Stimulated activated CD4-positive, alpha-beta T cell treated with anti-CD3 and anti-CD28 coated beads, TNF-alpha, amount 100 ng/mL, for 1 hour (primary cell): ENCODE results near the gene WASHC4.
"Not testable (repeated sequence)": the region's sequence is repeated elsewhere in the genome, so short reads cannot be mapped to it uniquely, and the experiment has no call there.

ENCODE experiments used
- DNase-seq, 3 donors: peaks; one replicate each; pipeline ENCODE4 v3.0.0-alpha.2; 2020; ENCODE audit warnings: low read depth in 3 of 3, low spot score in 1 of 3

WASHC4 gene

GRCh38 chr12:105162174-105162573, 54.6 kb downstream of the WASHC4 start:
- no peak for DNase-seq

DNA sequence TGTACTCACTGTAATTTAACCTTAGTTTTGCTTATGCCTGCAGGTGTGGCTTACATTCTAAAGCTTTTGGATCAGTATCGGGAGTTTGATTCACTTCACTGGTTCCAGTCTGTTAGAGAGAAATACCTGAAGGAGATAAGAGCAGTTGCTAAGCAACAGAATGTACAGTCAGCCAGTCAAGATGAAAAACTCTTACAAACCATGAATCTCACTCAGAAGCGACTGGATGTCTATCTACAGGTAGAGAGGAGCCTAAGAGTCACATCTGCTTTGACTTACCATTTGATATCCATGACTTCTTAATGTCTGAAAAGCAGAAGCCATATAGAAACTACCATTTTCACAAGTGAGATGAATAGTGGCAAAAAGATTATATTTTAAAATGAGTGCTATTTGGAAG, 56.5 kb downstream of the WASHC4 start:
- DNase-seq: no peak

DNA sequence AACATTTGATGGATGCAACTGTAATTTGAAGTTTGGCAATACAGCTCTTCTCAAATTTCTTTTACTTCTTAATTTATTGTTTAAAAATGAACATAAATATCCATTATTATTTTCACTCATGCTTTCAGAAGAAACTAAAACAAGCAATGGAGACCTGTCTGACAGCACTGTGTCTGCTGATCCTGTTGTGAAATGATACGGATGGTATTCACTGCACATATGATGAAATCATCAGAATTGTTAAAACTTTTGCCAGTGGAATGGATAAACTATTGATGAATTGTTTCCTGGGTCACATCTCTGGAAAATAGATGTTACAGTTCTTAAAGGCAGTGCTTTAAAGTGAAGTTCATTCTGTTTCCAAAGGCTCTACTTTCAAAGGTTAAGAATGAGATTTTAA, 59.2 kb downstream of the WASHC4 start:
- DNase-seq: no peak

DNA sequence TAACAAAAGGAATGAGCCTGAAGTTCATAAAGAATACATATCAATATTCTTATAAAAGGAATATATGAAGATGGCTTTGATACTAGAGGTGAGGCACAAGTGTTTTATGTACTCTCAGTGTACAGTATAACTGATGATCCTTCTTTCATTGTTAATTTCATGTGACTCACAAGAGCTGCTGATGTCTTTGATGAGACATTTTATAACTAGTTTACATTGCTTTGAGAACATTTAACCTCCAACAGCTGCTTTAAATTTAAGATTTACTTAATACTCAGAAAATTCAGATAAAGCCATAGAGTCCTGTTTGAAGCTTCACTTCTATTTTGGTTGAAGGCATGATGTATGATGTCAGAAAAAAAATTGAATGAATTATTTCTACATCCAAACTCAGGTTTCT, 59.8 kb downstream of the WASHC4 start:
- no peak for DNase-seq

DNA sequence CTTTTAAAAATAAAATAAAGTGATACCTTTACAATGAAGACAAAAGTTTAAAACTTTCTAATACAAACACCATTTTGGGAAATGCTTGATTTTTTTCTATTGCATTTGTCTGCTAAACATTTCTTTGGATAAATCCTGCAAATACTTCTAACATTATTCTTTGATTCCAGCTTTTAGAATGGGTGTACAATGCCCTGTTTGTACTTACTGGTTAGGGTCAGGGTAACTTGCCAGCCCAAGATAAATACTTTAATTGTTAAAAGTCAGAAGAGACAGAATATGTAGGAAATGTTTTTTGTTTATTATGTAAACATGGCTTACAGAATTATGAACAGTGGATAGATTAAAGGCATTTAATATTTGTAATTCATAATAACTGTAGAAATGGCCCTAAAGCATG, 60.5 kb downstream of the WASHC4 start:
- no peak for DNase-seq

- DNase-seq: no peak
These were observed 62.6 kb downstream of the WASHC4 start for GRCh38 chr12:105170139-105170538.

- no peak for DNase-seq
These were observed 64.3 kb downstream of the WASHC4 start for GRCh38 chr12:105171691-105172436.

DNA sequence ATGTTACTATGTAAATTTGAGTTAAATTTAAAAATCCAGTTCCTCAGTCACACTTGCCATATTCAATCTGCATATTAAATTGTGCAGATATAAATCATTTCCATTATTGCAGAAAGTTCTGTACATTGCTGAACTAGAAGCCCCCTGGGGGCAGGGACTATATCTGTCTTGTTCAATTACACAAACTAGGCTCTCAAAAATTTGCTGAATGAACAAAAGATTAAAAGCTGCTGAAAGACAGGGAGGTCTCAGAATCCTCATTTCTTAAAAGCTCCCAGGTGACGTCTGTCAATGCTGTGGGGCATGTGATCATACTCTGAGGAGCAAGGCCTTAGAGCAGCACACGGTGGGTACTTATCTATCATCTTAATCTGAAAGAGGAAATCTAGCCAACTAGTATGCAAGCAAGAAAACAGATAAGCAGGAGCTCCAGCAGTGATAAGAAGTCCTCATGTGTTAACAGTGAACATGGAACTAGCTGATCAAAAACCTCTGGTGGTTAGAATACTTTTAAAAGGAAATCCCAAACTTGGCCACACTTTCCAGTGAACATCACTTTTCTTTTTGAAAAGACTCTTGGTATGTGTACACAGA, 68.0 kb downstream of the WASHC4 start:
- no peak for DNase-seq

DNA sequence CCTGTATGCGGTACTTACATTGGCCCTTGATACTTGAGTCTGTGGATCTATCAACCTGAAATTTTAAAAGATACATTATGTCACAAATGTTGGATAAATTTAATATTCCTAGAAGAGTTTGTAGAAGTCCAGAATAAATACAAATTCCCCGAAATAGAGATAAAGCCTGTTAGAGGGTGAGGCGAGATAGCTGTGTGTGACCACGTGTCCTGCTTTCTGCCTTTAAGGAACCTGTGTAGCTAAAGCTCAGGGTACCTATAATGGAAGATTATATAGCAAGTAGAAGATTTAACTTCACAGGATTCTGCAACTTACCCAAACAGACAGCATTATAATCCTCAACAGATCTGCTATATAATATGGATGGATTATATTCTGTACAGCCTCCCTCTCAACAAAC, 69.7 kb downstream of the WASHC4 start:
- no peak for DNase-seq

DNA sequence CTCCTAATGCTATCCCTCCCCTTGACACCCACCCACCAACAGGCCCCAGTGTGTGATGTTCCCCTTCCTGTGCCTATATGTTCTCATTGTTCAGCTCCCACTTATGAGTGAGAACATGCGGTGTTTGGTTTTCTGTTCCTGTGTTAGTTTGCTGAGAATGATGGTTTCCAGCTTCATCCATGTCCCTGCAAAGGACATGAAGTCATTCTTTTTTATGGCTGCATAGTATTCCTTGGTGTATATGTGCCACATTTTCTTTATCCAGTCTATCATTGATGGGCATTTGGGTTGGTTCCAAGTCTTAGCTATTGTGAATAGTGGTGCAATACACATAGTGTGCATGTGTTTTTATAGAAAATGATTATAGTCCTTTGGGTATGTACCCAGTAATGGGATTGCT, 71.6 kb downstream of the WASHC4 start:
- DNase-seq: not testable (repeated sequence)

DNA sequence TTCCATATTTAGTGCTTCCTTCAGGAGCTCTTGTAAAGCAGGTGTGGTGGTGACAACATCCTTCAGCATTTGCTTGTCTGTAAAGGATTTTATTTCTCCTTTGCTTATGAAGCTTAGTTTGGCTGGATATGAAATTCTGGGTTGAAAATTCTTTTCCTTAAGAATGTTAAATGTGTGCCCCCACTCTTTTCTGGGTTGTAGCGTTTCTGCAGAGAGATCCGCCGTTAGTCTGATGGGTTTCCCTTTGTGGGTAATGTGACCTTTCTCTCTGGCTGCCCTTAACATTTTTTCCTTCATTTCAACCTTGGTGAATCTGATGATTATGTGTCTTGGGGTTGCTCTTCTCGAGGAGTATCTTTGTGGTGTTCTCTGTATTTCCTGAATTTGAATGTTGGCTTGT, 75.9 kb downstream of the WASHC4 start:
- not testable (repeated sequence) for DNase-seq

DNA sequence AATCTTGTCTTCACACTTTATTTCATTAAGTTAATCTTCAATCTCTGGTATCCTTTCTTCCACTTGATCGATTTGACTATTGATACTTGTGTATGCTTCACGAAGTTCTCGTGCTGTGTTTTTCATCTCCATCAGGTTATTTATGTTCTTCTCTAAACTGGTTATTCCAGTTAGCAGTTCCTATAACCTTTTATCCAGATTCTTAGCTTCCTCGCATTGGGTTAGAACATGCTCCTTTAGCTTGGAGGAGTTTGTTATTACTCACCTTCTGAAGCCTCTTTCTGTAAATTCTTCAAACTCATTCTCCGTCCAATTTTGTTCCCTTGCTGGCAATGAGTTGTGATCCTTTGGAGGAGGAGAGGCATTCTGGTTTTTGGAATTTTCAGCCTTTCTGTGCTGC, 76.4 kb downstream of the WASHC4 start:
- DNase-seq: not testable (repeated sequence)

GRCh38 chr12:105189293-105189692, 81.8 kb downstream of the WASHC4 start:
- no peak for DNase-seq

GRCh38 chr12:105190530-105190929, 83.0 kb downstream of the WASHC4 start:
- DNase-seq: no peak

DNA sequence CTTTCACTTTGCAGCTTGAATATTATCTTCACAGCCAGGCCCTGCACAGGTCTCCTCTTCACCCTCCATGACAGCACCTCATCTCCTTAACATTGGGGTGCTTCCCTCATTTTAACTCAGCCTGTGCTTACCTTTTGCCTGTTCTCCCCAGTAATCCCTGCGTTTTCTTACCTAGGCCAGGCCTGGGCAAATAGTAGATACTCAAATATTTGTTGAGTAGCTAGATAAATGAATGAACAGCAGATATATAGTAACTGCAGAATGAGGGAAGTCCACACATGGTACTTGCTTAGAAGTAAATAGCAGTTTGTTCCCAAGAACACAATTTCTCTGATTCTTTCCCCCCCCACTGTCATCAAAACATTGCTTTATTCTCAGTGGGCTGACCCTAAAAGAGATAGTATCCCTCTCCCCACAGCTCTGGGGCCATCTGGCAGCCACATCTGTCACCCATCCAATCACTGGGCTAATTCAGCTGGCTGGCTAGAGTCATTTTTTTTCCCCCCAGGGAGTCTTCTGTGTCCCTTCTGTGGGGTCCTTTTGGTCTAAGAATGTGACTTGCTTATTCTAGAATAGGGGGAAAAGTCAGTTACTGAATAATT, 85.2 kb downstream of the WASHC4 start:
- DNase-seq: no peak

DNA sequence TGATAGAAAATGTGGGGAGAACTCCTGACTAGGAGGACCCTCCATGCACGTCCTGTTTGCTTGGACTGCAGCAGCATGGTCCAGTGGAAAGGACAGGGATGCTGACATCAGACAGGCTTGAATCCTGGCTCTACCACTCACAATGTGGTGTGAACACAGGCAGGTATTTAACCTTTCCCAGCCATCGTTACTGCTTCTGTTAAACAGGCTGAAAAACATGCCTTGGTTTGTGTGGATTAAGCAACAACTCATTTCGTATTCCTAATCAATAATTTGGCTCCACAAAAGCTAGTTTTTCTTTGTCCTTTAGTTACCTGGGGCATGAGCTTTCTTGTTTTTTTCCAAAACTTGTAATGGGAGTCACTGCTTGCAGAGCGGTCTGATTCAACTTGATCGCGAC, 87.4 kb downstream of the WASHC4 start:
- DNase-seq: no peak

DNA sequence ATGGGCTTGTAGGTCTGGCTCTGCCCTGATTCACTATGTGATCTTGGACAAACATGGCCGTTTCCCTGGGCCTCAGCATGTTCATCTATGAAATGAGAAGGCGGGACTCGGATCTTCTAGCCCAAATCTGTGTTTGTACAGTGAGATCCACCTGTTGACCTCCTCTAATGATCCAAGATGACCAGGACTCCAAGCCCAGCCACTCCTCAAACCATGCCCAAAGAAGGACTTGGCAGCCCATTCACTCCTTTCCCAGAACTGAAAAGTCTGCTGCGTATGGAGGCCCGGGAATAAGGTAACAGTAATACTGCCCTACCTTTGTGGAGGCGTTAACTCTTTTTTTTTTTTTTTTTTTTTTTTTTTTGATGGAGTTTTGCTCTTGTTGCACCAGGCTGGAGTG, 88.6 kb downstream of the WASHC4 start:
- DNase-seq: no peak

GRCh38 chr12:105198961-105199360, 91.4 kb downstream of the WASHC4 start:
- DNase-seq: no peak

- DNase-seq: no peak
These were observed 92.9 kb downstream of the WASHC4 start for GRCh38 chr12:105200385-105200784.

- DNase-seq: no peak
These were observed 93.8 kb downstream of the WASHC4 start for GRCh38 chr12:105201299-105201698.

DNA sequence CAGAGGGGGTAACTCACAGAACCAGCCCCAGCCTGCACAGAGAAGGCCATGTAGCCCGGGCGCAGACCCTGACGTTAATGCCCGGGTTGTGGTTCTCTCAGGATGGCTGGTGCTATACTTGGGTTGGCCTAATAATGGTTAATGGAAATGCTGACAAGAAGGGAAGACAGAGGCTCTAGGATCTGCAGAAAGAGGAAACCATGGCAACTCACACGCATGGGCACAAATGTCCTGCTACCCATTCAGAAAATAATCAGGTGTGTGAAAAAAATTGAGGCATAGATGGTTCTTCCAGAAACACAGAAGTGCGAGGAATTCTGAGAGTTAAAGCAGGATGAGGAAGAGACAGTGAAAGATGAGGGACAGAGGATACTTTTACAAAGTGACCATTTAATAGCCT, 94.7 kb downstream of the WASHC4 start:
- no peak for DNase-seq

DNA sequence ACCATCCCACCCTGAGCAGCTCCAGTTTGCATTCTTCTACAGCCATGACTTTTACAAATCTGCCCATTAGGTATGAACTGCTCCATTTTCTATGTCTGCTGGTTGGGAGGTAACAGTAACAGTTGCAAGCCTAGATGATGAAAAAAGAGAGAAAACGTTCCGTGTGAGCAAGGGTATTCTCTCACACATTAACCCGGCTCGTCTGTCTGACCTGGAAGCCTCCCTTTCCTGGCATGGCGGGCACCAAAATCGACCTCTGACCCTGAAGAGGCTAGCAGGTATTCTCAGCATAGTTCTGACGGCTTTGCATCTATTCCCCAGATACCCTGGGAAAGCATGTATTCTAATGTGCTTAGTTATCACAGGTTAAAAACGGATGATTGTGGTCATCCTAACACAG, 96.6 kb downstream of the WASHC4 start:
- no peak for DNase-seq

GRCh38 chr12:105204916-105205315, 97.4 kb downstream of the WASHC4 start:
- DNase-seq: no peak
